Endothelial cell of umbilical vein (primary cell): ENCODE results near the gene PNLIP. TPM values are rescaled to one million over a fixed set of nuclear protein-coding genes. Genes with fewer than 3 reads are reported as not detected.

ENCODE experiments used
- BruUV-seq: library from RNA; stranded (reverse); fragments of 400-500 nt; replicated peaks from 2 replicates; lab custom pipeline; 2021; lab: Mats Ljungman, UMichigan
- CTCF ChIA-PET: fragments of 300-600, 350-600 bp; sonication (Branson Sonifier 250); formaldehyde crosslinking; loops from one replicate; lab custom pipeline; 2021; ENCODE audit warnings: antibody characterized with exemption, inconsistent platforms; lab: Charles Lee
- POLR2A ChIA-PET: fragments of 300-600, 350-600 bp; sonication (Branson Sonifier 250); formaldehyde crosslinking; loops from one replicate; lab custom pipeline; 2021; ENCODE audit warnings: antibody characterized with exemption, inconsistent platforms; lab: Charles Lee
- DNase-seq: peaks from one replicate; pipeline ENCODE4 v3.0.0-alpha.2; 2011; ENCODE audit warnings: low read depth, low spot score
- FAIRE-seq: peaks from 2 replicates; lab custom pipeline; 2011; peaks lifted over from hg19 to GRCh38; lab: Jason Lieb, UNC
- H2AFZ ChIP-seq: 2 replicates; pipeline ENCODE4 v1.6.0; 2012; ENCODE audit warnings: low read depth, low read length, control low read depth, inconsistent platforms
- H3K27ac ChIP-seq: 2 replicates; pipeline ENCODE4 v1.5.1; 2011; ENCODE audit warnings: low read depth, mild to moderate bottlenecking, control low read depth, low read length, moderate library complexity; ENCODE audit not compliant: insufficient read depth
- H3K27me3 ChIP-seq, 2 experiments: 2 replicates each; pipeline versions ENCODE4 v1.6.0 to v1.6.1; 2011; ENCODE audit warnings: low read length in 2 of 2, mixed read lengths in 1 of 2; ENCODE audit not compliant: control insufficient read depth in 2 of 2, insufficient read depth in 2 of 2
- H3K36me3 ChIP-seq, 2 experiments: 2 replicates in 1 of 2; 3 replicates in 1 of 2; pipeline ENCODE4 v1.5.1; 2011; ENCODE audit warnings: low read length in 2 of 2, mild to moderate bottlenecking in 1 of 2, moderate library complexity in 1 of 2; ENCODE audit not compliant: control insufficient read depth in 2 of 2, insufficient read depth in 2 of 2; ENCODE audit errors: extremely low read depth in 1 of 2
- H3K4me1 ChIP-seq: 3 replicates; pipeline ENCODE4 v1.5.1; 2011; ENCODE audit warnings: mild to moderate bottlenecking, low read length; ENCODE audit not compliant: control insufficient read depth, insufficient read depth; ENCODE audit errors: extremely low read depth
- H3K4me2 ChIP-seq: 2 replicates; pipeline ENCODE4 v1.6.1; 2011; ENCODE audit warnings: low read length, control low read depth, mixed read lengths; ENCODE audit not compliant: insufficient read depth
- H3K4me3 ChIP-seq, 3 experiments: fragments of 200-600 bp in 1 of 3; sonication (generic), shearing (Covaris generic) in 1 of 3; replicated peaks in 1 of 3; 2 replicates each; pipeline ENCODE4 v1.5.1; 2011 to 2016; ENCODE audit warnings: control low read depth in 3 of 3, low read length in 3 of 3, mild to moderate bottlenecking in 2 of 3, inconsistent platforms in 1 of 3, low read depth in 1 of 3, moderate library complexity in 1 of 3; ENCODE audit not compliant: insufficient read depth in 1 of 3
- H3K79me2 ChIP-seq: 2 replicates; pipeline ENCODE4 v1.6.0; 2012; ENCODE audit warnings: low read length, inconsistent platforms; ENCODE audit not compliant: control insufficient read depth, insufficient read depth
- H3K9ac ChIP-seq: replicated peaks from 2 replicates; pipeline ENCODE3; 2011; ENCODE audit warnings: low read length, control low read depth; ENCODE audit not compliant: insufficient read depth; ENCODE audit errors: extremely low read depth
- H3K9me1 ChIP-seq: replicated peaks from 3 replicates; pipeline ENCODE4 v1.6.0; 2011; ENCODE audit warnings: mild to moderate bottlenecking, low read length; ENCODE audit not compliant: control insufficient read depth, insufficient read depth; ENCODE audit errors: extremely low read depth
- H3K9me3 ChIP-seq: replicated peaks from 2 replicates; pipeline ENCODE4 v1.5.1; 2012; ENCODE audit warnings: low read length, inconsistent platforms; ENCODE audit not compliant: control insufficient read depth, insufficient read depth
- H4K20me1 ChIP-seq: replicated peaks from 2 replicates; pipeline ENCODE3; 2011; ENCODE audit warnings: mild to moderate bottlenecking, low read length; ENCODE audit not compliant: control insufficient read depth, insufficient read depth; ENCODE audit errors: extremely low read depth
- CTCF ChIP-seq, 2 donors: IDR thresholded peaks; 1 replicate in 1 of 2; 2 replicates in 1 of 2; pipeline ENCODE4 v1.5.1; 2011; ENCODE audit warnings: low read length in 2 of 2, mild to moderate bottlenecking in 2 of 2, moderate library complexity in 2 of 2, control low read depth in 1 of 2, inconsistent platforms in 1 of 2, low read depth in 1 of 2; ENCODE audit not compliant: insufficient read depth in 1 of 2; ENCODE audit errors: extremely low read depth in 1 of 2
- EZH2 ChIP-seq: IDR thresholded peaks from 2 replicates; pipeline ENCODE4 v1.6.1; 2012; ENCODE audit warnings: borderline replicate concordance, low read depth, mild to moderate bottlenecking, moderate library complexity, low read length, inconsistent platforms; ENCODE audit not compliant: severe bottlenecking
- FOS ChIP-seq: IDR thresholded peaks from 2 replicates; pipeline ENCODE4 v1.6.1; 2011; ENCODE audit warnings: mild to moderate bottlenecking, low read length, moderate library complexity, borderline replicate concordance; ENCODE audit not compliant: insufficient read depth
- GATA2 ChIP-seq: IDR thresholded peaks from 2 replicates; pipeline ENCODE4 v1.7.0; 2011; ENCODE audit warnings: low read depth, mild to moderate bottlenecking, moderate library complexity, mixed read lengths, low read length; ENCODE audit not compliant: insufficient read length, insufficient read depth
- JUN ChIP-seq: IDR thresholded peaks from 2 replicates; pipeline ENCODE4 v1.6.1; 2011; ENCODE audit warnings: borderline replicate concordance, low read depth; ENCODE audit not compliant: insufficient read length, insufficient read depth
- MAX ChIP-seq: IDR thresholded peaks from 2 replicates; pipeline ENCODE4 v1.6.1; 2011; ENCODE audit not compliant: insufficient read depth, insufficient read length
- MYC ChIP-seq: IDR thresholded peaks from one replicate; pipeline ENCODE4 v1.6.1; 2011; ENCODE audit warnings: mild to moderate bottlenecking, low read depth, low read length
- POLR2A ChIP-seq: IDR thresholded peaks from 2 replicates; pipeline ENCODE4 v1.6.1; 2012; ENCODE audit warnings: low read depth, mild to moderate bottlenecking, control low read depth, low read length
- POLR2AphosphoS5 ChIP-seq: IDR thresholded peaks from 2 replicates; pipeline ENCODE4 v1.6.1; 2012; ENCODE audit warnings: low read depth, mild to moderate bottlenecking, control low read depth, low read length, moderate library complexity; ENCODE audit not compliant: insufficient read depth
- dilution Hi-C: fragments of 300-500 bp; cut with MboI; formaldehyde crosslinking; loops from one replicate; pipeline ENCODE4 v1.15.0; 2019; ENCODE audit warnings: low sequenced_read_pairs; ENCODE audit not compliant: extremely low pct_ligation_motif_present
- intact Hi-C: fragments of 100-400 bp; cut with micrococcal nuclease; formaldehyde crosslinking; loops from one replicate; pipeline ENCODE4 v1.10.0; 2022
- polyA plus RNA-seq, 4 experiments: library from polyadenylated mRNA; depleted of rRNA in 3 of 4; stranded (reverse) in 3 of 4; unstranded in 1 of 4; fragments of >200 nt; gene quantifications; 2 replicates each; pipeline versions ENCODE4 v1.2.1 to v1.2.3, GENCODE V29; 2011 to 2012; ENCODE audit warnings: missing spikeins in 1 of 4
- total RNA-seq: library from RNA; stranded (reverse); gene quantifications from 2 replicates; pipeline ENCODE4 v1.2.3, GENCODE V29; 2021

Gene PNLIP
- total and polyA plus RNA-seq, 2 donors (not counting 3 experiments of a cell fraction or from before 2014, with no cell fraction given): not detected

- ChIA-PET POLR2A (no interaction called here), CTCF (no interaction called here)
- no peaks in the 10 kb centered on the region for H3K9me3 ChIP-seq
- H3K79me2 ChIP-seq: no peaks in the 10 kb centered on the region
- H3K4me2 ChIP-seq: no peak overlapping the region
- no peaks in the 10 kb centered on the region for H4K20me1 ChIP-seq
- H3K27me3 ChIP-seq: no peaks in the 10 kb centered on the region
- H2AFZ ChIP-seq: no peak overlapping the region
- DNase-seq: no peak
- intact Hi-C loops: no loop called here
- no TSS peak for BruUV-seq
- no peak overlapping the region for H3K9ac ChIP-seq
- dilution Hi-C loops: no loop called here
- no peaks in the 10 kb centered on the region for H3K36me3 ChIP-seq
- FAIRE-seq: no peak
- no peak overlapping the region for H3K27ac ChIP-seq
- no peak overlapping the region for H3K4me3 ChIP-seq
- H3K4me1 ChIP-seq: no peaks in the 10 kb centered on the region
- H3K9me1 ChIP-seq: no peaks in the 10 kb centered on the region
- no peak for TF ChIP-seq GATA2
- no peak for TF ChIP-seq FOS
- TF ChIP-seq MYC: no peak
- TF ChIP-seq EZH2: no peak
- no peak for TF ChIP-seq CTCF (IDR thresholded peaks at IDR 0.05; ENCODE audit: extremely low read depth in 1 of 2, insufficient read depth in 1 of 2, low read depth in 1 of 2, low read length in 2 of 2)
- no peak for TF ChIP-seq POLR2A
- no peak for TF ChIP-seq MAX
- TF ChIP-seq JUN: no peak
- TF ChIP-seq POLR2AphosphoS5: no peak
Measured at GRCh38 chr10:116536810-116537209, 8.9 kb upstream of the PNLIP start.
